EH (cell line): ENCODE data around the gene RAB34.
"Not testable (repeated sequence)": the region's sequence is repeated elsewhere in the genome, so short reads cannot be mapped to it uniquely, and the experiment has no call there.

Source experiments
- DNase-seq: peaks from one replicate; pipeline ENCODE4 v3.0.0-alpha.2; 2015; ENCODE audit warnings: low read depth

Gene RAB34

GRCh38 chr17:28726627-28727491 lies 9.2 kb upstream of the RAB34 start:
- DNase-seq, result peak; percentile 92

- peak; percentile 73 for DNase-seq
These were observed 8.6 kb upstream of the RAB34 start, which contains the start of gene TLCD1 for GRCh38 chr17:28726226-28726626. Gene TLCD1, minus strand, starts transcription at chr17:28726233. Its CDS starts 136 bp downstream, at chr17:28726097.

GRCh38 chr17:28725660-28726225 lies 8.1 kb upstream of the RAB34 start:
- peak; percentile 88 for DNase-seq

GRCh38 chr17:28725166-28725659 lies 7.5 kb upstream of the RAB34 start:
- peak; percentile 61 for DNase-seq

GRCh38 chr17:28724500-28725165 lies 7.0 kb upstream of the RAB34 start:
- DNase-seq, result no peak

- DNase-seq, result not testable (repeated sequence)
These were observed 6.3 kb upstream of the RAB34 start for GRCh38 chr17:28723836-28724499.

- no peak for DNase-seq
These were observed 5.6 kb upstream of the RAB34 start for GRCh38 chr17:28723159-28723835.

- no peak for DNase-seq
These were observed 4.9 kb upstream of the RAB34 start for GRCh38 chr17:28722417-28723158.

GRCh38 chr17:28720997-28721329 lies 3.3 kb upstream of the RAB34 start:
- not testable (repeated sequence) for DNase-seq

GRCh38 chr17:28720247-28720996 lies 2.8 kb upstream of the RAB34 start:
- DNase-seq, result no peak

- DNase-seq, result no peak
These were observed 1.4 kb upstream of the RAB34 start for GRCh38 chr17:28719021-28719433.

GRCh38 chr17:28718333-28719020 lies 809 bp upstream of the RAB34 start:
- peak; percentile 33 for DNase-seq

GRCh38 chr17:28716740-28717577 lies 709 bp downstream of the RAB34 start:
- DNase-seq, result peak; percentile 49

GRCh38 chr17:28715217-28715616 lies 2.5 kb downstream of the RAB34 start:
- no peak for DNase-seq

GRCh38 chr17:28714281-28714680 lies 3.4 kb downstream of the RAB34 start:
- no peak for DNase-seq

GRCh38 chr17:28712705-28713415 lies 4.8 kb downstream of the RAB34 start:
- no peak for DNase-seq

GRCh38 chr17:28712032-28712704 lies 5.5 kb downstream of the RAB34 start:
- DNase-seq, result peak; percentile 27

GRCh38 chr17:28711723-28712031 lies 6.0 kb downstream of the RAB34 start, which contains the start of gene PROCA1:
Gene PROCA1, minus strand, starts transcription at chr17:28711888. Its CDS starts 228 bp downstream, at chr17:28711660.
- DNase-seq, result no peak
